Measurements from ENCODE around the gene EHBP1. TPM values are rescaled to one million over a fixed set of nuclear protein-coding genes. Genes with fewer than 3 reads are reported as not detected.

EHBP1 gene
- total RNA-seq, 4 donors from 2014 or later: 11.1 to 19.0 (median 15.4) TPM

DNA sequence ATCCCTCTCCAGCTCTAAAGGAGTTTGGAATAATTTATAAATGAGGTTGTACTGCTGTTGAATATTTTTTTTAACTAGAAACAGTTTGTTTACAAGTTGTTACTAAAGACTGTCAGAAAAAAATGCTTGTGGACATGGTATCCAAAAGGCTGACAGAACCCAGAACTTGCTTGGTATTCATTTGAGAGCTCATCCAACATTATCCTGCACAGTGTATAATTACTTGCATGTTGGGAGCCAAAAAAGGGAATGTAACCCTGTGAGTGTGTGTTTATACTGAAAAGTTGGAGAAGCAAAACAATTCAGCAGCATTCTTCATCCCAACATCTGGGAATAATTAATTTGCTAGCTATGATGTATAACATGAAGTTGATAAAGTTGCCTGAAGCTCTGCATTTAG lies 42.1 kb upstream of the EHBP1 start:
- peaks cover 9 to 33% of the 10 kb centered on the region in 2 donors for H3K4me1 ChIP-seq
- in situ Hi-C loops (cut with MboI; ENCODE audit: low sequenced_read_pairs in 4 of 4): loop anchor here in 1 of 4 donors (25.0 kb wide), 1 partner anchor 99 kb away; no protein-coding TSS in a partner anchor

DNA sequence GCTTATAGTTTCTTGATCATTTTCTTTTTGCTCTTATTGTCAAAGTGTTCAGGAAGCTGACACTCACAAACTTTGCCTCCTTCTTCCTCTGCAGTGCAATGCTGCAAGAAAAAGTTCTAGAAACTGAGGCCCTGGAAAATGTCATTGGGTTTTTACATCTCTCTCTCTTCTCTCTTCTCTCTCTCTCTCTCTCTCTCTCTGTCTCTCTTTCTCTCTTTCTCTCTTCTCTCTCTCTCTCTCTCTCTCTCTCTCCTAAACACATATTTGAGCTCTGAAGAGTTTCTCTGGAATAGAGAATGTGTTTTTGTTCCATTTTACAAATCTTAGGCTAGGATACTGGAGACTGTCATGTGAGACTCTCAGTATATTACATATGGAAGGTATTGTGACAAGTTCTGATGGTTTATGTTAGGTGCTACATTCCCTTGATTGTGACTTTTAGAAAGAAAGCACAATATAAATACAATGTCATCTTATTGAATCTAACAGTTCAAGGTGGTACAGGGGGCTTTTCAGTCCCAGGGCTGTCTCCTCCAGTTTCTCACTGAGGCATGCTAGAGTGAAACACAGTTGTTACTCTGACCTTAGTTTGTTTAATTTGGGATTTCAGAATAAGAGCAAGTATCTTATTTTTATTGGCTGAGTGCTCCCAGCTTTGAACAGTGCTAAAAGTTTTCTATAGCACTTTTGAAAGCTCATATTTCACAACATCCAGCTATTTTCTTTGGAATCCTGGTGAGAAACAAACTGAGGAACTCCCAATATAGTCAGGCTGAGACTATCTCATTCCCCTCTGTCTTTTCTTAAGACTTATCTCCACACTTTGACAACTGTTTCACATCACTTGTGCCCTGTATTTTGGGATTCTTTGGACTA lies 41.4 kb upstream of the EHBP1 start:
- TF ChIP-seq, protein P1, sequence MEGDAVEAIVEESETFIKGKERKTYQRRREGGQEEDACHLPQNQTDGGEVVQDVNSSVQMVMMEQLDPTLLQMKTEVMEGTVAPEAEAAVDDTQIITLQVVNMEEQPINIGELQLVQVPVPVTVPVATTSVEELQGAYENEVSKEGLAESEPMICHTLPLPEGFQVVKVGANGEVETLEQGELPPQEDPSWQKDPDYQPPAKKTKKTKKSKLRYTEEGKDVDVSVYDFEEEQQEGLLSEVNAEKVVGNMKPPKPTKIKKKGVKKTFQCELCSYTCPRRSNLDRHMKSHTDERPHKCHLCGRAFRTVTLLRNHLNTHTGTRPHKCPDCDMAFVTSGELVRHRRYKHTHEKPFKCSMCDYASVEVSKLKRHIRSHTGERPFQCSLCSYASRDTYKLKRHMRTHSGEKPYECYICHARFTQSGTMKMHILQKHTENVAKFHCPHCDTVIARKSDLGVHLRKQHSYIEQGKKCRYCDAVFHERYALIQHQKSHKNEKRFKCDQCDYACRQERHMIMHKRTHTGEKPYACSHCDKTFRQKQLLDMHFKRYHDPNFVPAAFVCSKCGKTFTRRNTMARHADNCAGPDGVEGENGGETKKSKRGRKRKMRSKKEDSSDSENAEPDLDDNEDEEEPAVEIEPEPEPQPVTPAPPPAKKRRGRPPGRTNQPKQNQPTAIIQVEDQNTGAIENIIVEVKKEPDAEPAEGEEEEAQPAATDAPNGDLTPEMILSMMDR (IDR thresholded peaks at IDR 0.05 in 4 of 5, conservative IDR thresholded peaks at IDR 0.05 in 1 of 5): no peak
- no peak for TF ChIP-seq POLR2A (IDR thresholded peaks at IDR 0.05)
- intact Hi-C loops (cut with DNase I; ENCODE audit: low total_unique reads) (no loop called here), in situ Hi-C loops (cut with MboI; ENCODE audit: low sequenced_read_pairs in 4 of 4) (loop anchor here in 1 of 4 donors (25.0 kb wide), 1 partner anchor 98 kb away; no protein-coding TSS in a partner anchor)
- Histone ChIP-seq H3K36me3 (no peaks in the 10 kb centered on the region), H3K27me3 (no peaks in the 10 kb centered on the region), H3K4me1 (peaks cover 9 to 33% of the 10 kb centered on the region in 2 donors), H3K27ac (peak overlapping the region in 2 of 4 donors; percentile 9 to 19), H3K9me3 (no peaks in the 10 kb centered on the region), H3K4me3 (no peak overlapping the region)
- peak; percentile 19 to 36 for ATAC-seq
- no peak for DNase-seq

More for the DNA sequence above, 42.1 kb upstream of the EHBP1 start:
- Histone ChIP-seq H3K27ac (no peak overlapping the region), H3K27me3 (no peaks in the 10 kb centered on the region), H3K4me3 (no peak overlapping the region), H3K36me3 (no peaks in the 10 kb centered on the region), H3K9me3 (no peaks in the 10 kb centered on the region)
- ATAC-seq (no peak), DNase-seq (no peak)
- TF ChIP-seq, protein P1 (IDR thresholded peaks at IDR 0.05 in 4 of 5, conservative IDR thresholded peaks at IDR 0.05 in 1 of 5): no peak
- no peak for TF ChIP-seq POLR2A (IDR thresholded peaks at IDR 0.05)
- intact Hi-C loops (cut with DNase I; ENCODE audit: low total_unique reads): no loop called here

DNA sequence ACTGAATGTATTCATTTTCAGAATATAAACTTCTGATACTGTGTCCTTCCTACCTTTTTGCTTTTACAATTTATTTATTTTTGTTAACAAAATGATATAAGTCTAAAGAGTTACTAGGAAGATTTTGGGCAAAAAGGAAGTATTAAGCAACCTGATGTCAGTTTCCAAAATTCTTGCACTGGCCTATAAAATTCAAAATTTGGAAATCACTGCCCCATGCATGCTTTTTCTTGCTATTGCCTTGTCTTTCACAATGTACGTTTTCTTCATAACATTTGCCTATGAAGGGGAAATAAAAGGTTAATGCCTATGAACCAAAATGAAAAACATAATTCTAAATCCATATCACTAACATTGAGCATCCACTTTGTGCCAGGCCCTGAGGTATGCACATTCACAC lies 40.1 kb upstream of the EHBP1 start:
- intact Hi-C loops (cut with DNase I; ENCODE audit: low total_unique reads) (no loop called here), in situ Hi-C loops (cut with MboI; ENCODE audit: low sequenced_read_pairs in 4 of 4) (loop anchor here in 1 of 4 donors (25.0 kb wide), 1 partner anchor 97 kb away; no protein-coding TSS in a partner anchor)
- TF ChIP-seq, protein P1 (IDR thresholded peaks at IDR 0.05 in 4 of 5, conservative IDR thresholded peaks at IDR 0.05 in 1 of 5): no peak
- no peak for TF ChIP-seq POLR2A (IDR thresholded peaks at IDR 0.05)
- ATAC-seq (no peak), DNase-seq (no peak)
- Histone ChIP-seq H3K36me3 (no peaks in the 10 kb centered on the region), H3K9me3 (no peaks in the 10 kb centered on the region), H3K27ac (no peak overlapping the region), H3K4me1 (peaks cover 5 to 20% of the 10 kb centered on the region in 2 donors), H3K4me3 (no peak overlapping the region), H3K27me3 (no peaks in the 10 kb centered on the region)

DNA sequence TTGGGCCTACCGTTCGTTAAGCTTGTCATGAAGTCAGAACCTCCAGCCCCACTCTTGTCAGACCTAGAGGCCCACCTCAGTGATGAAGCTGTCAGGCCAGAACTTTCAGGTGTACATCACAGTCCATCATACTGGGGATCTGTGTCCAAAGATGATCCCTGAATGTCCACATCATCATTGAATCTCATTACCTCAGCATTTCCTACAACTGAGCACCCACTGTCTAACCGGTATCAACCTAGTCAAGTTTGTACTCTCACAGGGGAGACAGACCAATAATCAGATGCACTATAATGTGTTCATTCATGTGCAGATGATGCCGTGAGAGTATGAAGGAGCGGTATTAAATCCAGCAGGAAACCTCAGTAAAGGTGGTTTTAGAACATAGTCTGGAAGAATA lies 36.3 kb upstream of the EHBP1 start:
- TF ChIP-seq, protein P1 (IDR thresholded peaks at IDR 0.05 in 4 of 5, conservative IDR thresholded peaks at IDR 0.05 in 1 of 5): no peak
- no peak for TF ChIP-seq POLR2A (IDR thresholded peaks at IDR 0.05)
- Histone ChIP-seq H3K27ac (no peak overlapping the region), H3K4me3 (no peak overlapping the region), H3K9me3 (no peaks in the 10 kb centered on the region), H3K36me3 (no peaks in the 10 kb centered on the region), H3K27me3 (no peaks in the 10 kb centered on the region), H3K4me1 (no peaks in the 10 kb centered on the region)
- ATAC-seq (no peak), DNase-seq (no peak)
- intact Hi-C loops (cut with DNase I; ENCODE audit: low total_unique reads) (no loop called here), in situ Hi-C loops (cut with MboI; ENCODE audit: low sequenced_read_pairs in 4 of 4) (loop anchor here in 1 of 4 donors (25.0 kb wide), 1 partner anchor 93 kb away; no protein-coding TSS in a partner anchor)

Data from gastrocnemius medialis (tissue), 4 donors.